ENCODE data around the gene POLR2A. TPM values are rescaled to one million over a fixed set of nuclear protein-coding genes. Genes with fewer than 3 reads are reported as not detected.

POLR2A gene
- total and polyA plus RNA-seq, 2 of the 13 experiments (the other 11 are each of a cell fraction or from before 2014, with no cell fraction given) = 17.8 to 18.3 TPM

GRCh38 chr17:7440113-7440833, 43.9 kb upstream of the POLR2A start (continued):
- TF ChIP-seq HIVEP1 (CRISPR knock-in tag; IDR thresholded peaks at IDR 0.05) (no peak), ZNF567 (CRISPR knock-in tag; IDR thresholded peaks at IDR 0.05; ENCODE audit: borderline replicate concordance) (no peak; the same call in 1 of the 2 replicates), PHF21A (CRISPR knock-in tag; IDR thresholded peaks at IDR 0.05) (0 out of 2 replicates have a peak, but pooled peaks have one; percentile 2), PPARG (CRISPR knock-in tag; conservative IDR thresholded peaks at IDR 0.05) (no peak), ZNF430 (CRISPR knock-in tag; IDR thresholded peaks at IDR 0.05) (no peak), NPAS2 (CRISPR knock-in tag; IDR thresholded peaks at IDR 0.05; ENCODE audit: borderline replicate concordance) (no peak), FOXJ3 (CRISPR knock-in tag; IDR thresholded peaks at IDR 0.05; ENCODE audit: borderline replicate concordance) (no peak), FIP1L1 (IDR thresholded peaks at IDR 0.05; ENCODE audit: borderline replicate concordance, insufficient read depth, low read depth, low read length) (no peak), CENPX (CRISPR knock-in tag; IDR thresholded peaks at IDR 0.05) (no peak), ZNF234 (CRISPR knock-in tag; conservative IDR thresholded peaks at IDR 0.05) (no peak), PBX2 (CRISPR knock-in tag; IDR thresholded peaks at IDR 0.05) (no peak), MTF2 (CRISPR knock-in tag; IDR thresholded peaks at IDR 0.05; ENCODE audit: borderline replicate concordance) (no peak), USF2 (IDR thresholded peaks at IDR 0.05; ENCODE audit: low read depth, low read length) (no peak), USF2 (CRISPR knock-in tag; IDR thresholded peaks at IDR 0.05; ENCODE audit: borderline replicate concordance) (peak; percentile 72; the same call in 1 of the 2 replicates), ZFP41 (CRISPR knock-in tag; IDR thresholded peaks at IDR 0.05; ENCODE audit: borderline replicate concordance) (peak; percentile 35; the same call in 1 of the 2 replicates), RFX1 (IDR thresholded peaks at IDR 0.05) (no peak), NRL (CRISPR knock-in tag; IDR thresholded peaks at IDR 0.05; ENCODE audit: borderline replicate concordance) (peak; percentile 79; the same call in 1 of the 2 replicates), NONO (IDR thresholded peaks at IDR 0.05) (no peak), NONO (CRISPR knock-in tag; conservative IDR thresholded peaks at IDR 0.05) (peak; percentile 34), ATF3 (CRISPR knock-in tag; IDR thresholded peaks at IDR 0.05) (no peak), PRDM4 (CRISPR knock-in tag; IDR thresholded peaks at IDR 0.05; ENCODE audit: borderline replicate concordance) (no peak), POLR2AphosphoS2 (IDR thresholded peaks at IDR 0.05; ENCODE audit: low read depth, low read length) (no peak), ZNF432 (CRISPR knock-in tag; IDR thresholded peaks at IDR 0.05; ENCODE audit: borderline replicate concordance) (no peak), PLRG1 (conservative IDR thresholded peaks at IDR 0.05) (no peak), RXRA (CRISPR knock-in tag; IDR thresholded peaks at IDR 0.05) (no peak)

Data from HepG2 (cell line).